IMR-90 (cell line): Measurements from ENCODE around the gene IL16.

Source experiments
- CTCF ChIP-seq: conservative IDR thresholded peaks from 2 replicates; pipeline ENCODE4 v1.5.1; 2012; ENCODE audit warnings: mild to moderate bottlenecking, low read depth, low read length, improper control_type of control experiment
- MAFK ChIP-seq: IDR thresholded peaks from 2 replicates; pipeline ENCODE4 v1.6.1; 2012; ENCODE audit warnings: low read depth, low read length, improper control_type of control experiment
- MXI1 ChIP-seq: IDR thresholded peaks from 2 replicates; pipeline ENCODE4 v1.6.1; 2012; ENCODE audit warnings: low read depth, mild to moderate bottlenecking, low read length, moderate library complexity, borderline replicate concordance
- POLR2A ChIP-seq: IDR thresholded peaks from 2 replicates; pipeline ENCODE4 v1.6.1; 2012; ENCODE audit warnings: mild to moderate bottlenecking, low read depth, low read length
- RAD21 ChIP-seq: IDR thresholded peaks from 2 replicates; pipeline ENCODE4 v1.6.1; 2012; ENCODE audit warnings: low read length, improper control_type of control experiment

- TF ChIP-seq CTCF (no peak), POLR2A (no peak), RAD21 (no peak), MXI1 (no peak), MAFK (no peak)
Measured at GRCh38 chr15:81309647-81310450, 113.2 kb downstream of the IL16 start.
